Ascending aorta (tissue), 2 donors: ENCODE measurements around the gene VSIG2. TPM values are rescaled to one million over a fixed set of nuclear protein-coding genes. Genes with fewer than 3 reads are reported as not detected.
A peak's percentile ranks its signal among the peaks of the same experiment; 100 is the strongest.

Experiments used
- DNase-seq, 2 donors: peaks; one replicate each; pipeline ENCODE4 v3.0.0-alpha.2; 2019; ENCODE audit warnings: low spot score in 2 of 2
- H3K27ac ChIP-seq, 2 donors: fragments of 200-600 bp; sonication (generic); one replicate each; pipeline ENCODE4 v1.5.1; 2016 to 2017; ENCODE audit warnings: mild to moderate bottlenecking in 1 of 2
- H3K27me3 ChIP-seq: fragments of 200-600 bp; sonication (generic); one replicate; pipeline ENCODE4 v1.5.1; 2017
- H3K36me3 ChIP-seq, 2 donors: fragments of 200-600 bp; sonication (generic); one replicate each; pipeline ENCODE4 v1.5.1; 2016
- H3K4me1 ChIP-seq, 2 donors: fragments of 200-600 bp; sonication (generic); one replicate each; pipeline ENCODE4 v1.5.1; 2016 to 2017; ENCODE audit warnings: mild to moderate bottlenecking in 1 of 2
- H3K4me3 ChIP-seq, 2 donors: fragments of 200-600 bp; sonication (generic); one replicate each; pipeline ENCODE4 v1.5.1; 2016 to 2017; ENCODE audit warnings: mild to moderate bottlenecking in 1 of 2
- H3K9me3 ChIP-seq, 2 donors: fragments of 200-600 bp; sonication (generic); one replicate each; pipeline ENCODE4 v1.5.1; 2016
- CTCF ChIP-seq, 3 experiments: fragments of 200-600 bp in 2 of 3; fragments of 450-650 bp in 1 of 3; sonication (generic) in 2 of 3; IDR thresholded peaks; one replicate each; pipeline ENCODE4 v1.5.1; 2016 to 2019; ENCODE audit warnings: antibody characterized with exemption in 3 of 3, mild to moderate bottlenecking in 1 of 3, moderate library complexity in 1 of 3
- intact Hi-C: fragments of 100-400 bp; cut with DNase I; formaldehyde crosslinking; loops from one replicate; pipeline ENCODE4 v1.15.1; 2023
- total RNA-seq: library from RNA; depleted of rRNA; stranded (reverse); fragments of >200 nt; gene quantifications from one replicate; pipeline ENCODE4 v1.1.0, GENCODE V29; 2016

VSIG2 gene
- total RNA-seq, 1 donor from 2014 or later = not detected

DNA sequence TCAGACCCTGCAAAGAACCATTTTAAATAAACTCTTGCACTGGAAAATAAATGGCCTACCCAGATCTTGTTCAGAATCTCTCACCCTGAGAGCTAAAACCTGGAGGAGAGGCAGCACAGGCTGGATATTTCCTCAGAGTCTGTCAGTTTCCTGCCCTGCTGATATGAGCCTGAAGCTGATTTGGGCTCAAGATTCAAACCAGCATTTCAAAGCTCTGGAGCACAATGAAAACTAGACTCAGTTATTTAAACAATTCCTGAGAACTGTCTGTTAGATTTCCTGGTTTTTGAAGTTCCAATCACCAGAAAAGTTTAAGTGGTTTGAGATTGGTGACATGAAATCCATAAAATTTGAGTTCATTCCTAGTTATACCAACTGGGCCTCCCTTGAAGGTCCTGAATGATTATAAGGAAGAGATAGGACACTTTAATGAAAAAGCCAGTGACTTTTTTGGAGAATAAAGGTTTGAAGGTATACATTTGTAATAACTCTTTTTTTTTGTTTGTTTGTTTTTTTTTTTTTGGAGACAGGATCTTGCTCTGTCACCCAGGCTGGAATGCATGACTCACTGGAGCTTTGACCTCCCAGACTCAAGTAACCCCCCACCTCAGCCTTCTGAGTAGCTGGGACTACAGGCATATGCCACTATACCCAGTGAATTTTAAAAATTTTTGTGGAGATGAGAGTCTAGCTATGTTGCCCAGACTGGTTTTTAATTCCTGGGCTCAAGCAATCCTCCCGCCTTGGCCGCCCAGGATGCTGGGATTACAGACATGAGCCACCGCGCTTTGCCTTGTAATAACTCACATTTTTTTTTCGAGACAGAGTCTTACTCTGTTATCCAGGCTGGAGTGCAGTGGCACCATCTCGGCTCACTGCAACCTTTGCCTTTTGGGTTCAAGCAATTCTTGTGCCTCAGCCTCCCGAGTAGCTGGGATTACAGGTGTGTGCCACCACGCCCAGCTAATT, 18.0 kb upstream of the VSIG2 start:
- no peaks in the 10 kb centered on the region for H3K4me1 ChIP-seq
- DNase-seq = no peak
- intact Hi-C loops = no loop called here
- no peaks in the 10 kb centered on the region for H3K27me3 ChIP-seq
- no peak overlapping the region for H3K27ac ChIP-seq
- no peak for TF ChIP-seq CTCF (IDR thresholded peaks at IDR 0.05)
- H3K9me3 ChIP-seq = no peaks in the 10 kb centered on the region
- no peak overlapping the region for H3K4me3 ChIP-seq
- peaks cover 29 to 50% of the 10 kb centered on the region in 2 donors for H3K36me3 ChIP-seq

- Histone ChIP-seq H3K36me3 (peaks cover 25 to 59% of the 10 kb centered on the region in 2 donors), H3K4me3 (no peak overlapping the region), H3K27ac (no peak overlapping the region), H3K9me3 (no peaks in the 10 kb centered on the region), H3K27me3 (no peaks in the 10 kb centered on the region), H3K4me1 (no peaks in the 10 kb centered on the region)
- no peak for TF ChIP-seq CTCF (IDR thresholded peaks at IDR 0.05)
- DNase-seq = no peak
- intact Hi-C loops = no loop called here
Measured at GRCh38 chr11:124768914-124769313, 16.9 kb upstream of the VSIG2 start.

GRCh38 chr11:124766156-124766555, 14.1 kb upstream of the VSIG2 start:
- Histone ChIP-seq H3K4me1 (peaks cover 0 to 10% of the 10 kb centered on the region in 2 donors), H3K9me3 (no peaks in the 10 kb centered on the region), H3K36me3 (peaks cover 12 to 46% of the 10 kb centered on the region in 2 donors), H3K4me3 (no peak overlapping the region), H3K27ac (no peak overlapping the region), H3K27me3 (no peaks in the 10 kb centered on the region)
- intact Hi-C loops = no loop called here
- no peak for DNase-seq
- no peak for TF ChIP-seq CTCF (IDR thresholded peaks at IDR 0.05)

- Histone ChIP-seq H3K4me3 (peak overlapping the region; percentile 62 to 67), H3K9me3 (no peaks in the 10 kb centered on the region), H3K36me3 (peaks cover 12 to 31% of the 10 kb centered on the region in 2 donors), H3K27ac (peak overlapping the region; percentile 79 to 85), H3K4me1 (peaks cover 3 to 21% of the 10 kb centered on the region in 2 donors), H3K27me3 (no peaks in the 10 kb centered on the region)
- peak; percentile 26 to 75 (median 68) for TF ChIP-seq CTCF (IDR thresholded peaks at IDR 0.05)
- intact Hi-C loops = loop anchor here (1.0 to 2.0 kb wide), 3 partner anchors 38 to 94 kb away; no protein-coding TSS in a partner anchor
- DNase-seq = peak in 1 of 2 donors; percentile 92
Measured at GRCh38 chr11:124763156-124763947, 11.3 kb upstream of the VSIG2 start.

- DNase-seq = no peak
- Histone ChIP-seq H3K4me1 (peaks cover 3 to 21% of the 10 kb centered on the region in 2 donors), H3K27ac (peak overlapping the region; percentile 79 to 85), H3K9me3 (no peaks in the 10 kb centered on the region), H3K4me3 (peak overlapping the region; percentile 62 to 67), H3K36me3 (peaks cover 12 to 28% of the 10 kb centered on the region in 2 donors), H3K27me3 (no peaks in the 10 kb centered on the region)
- intact Hi-C loops = loop anchor here (1.0 to 2.0 kb wide), 4 partner anchors 39 to 118 kb away; no protein-coding TSS in a partner anchor
- no peak for TF ChIP-seq CTCF (IDR thresholded peaks at IDR 0.05)
Measured at GRCh38 chr11:124762624-124763155, 10.6 kb upstream of the VSIG2 start.
